KMS-11 (cell line): Measurements from ENCODE around the gene OR52I1.

ENCODE experiments used
- H2AFZ ChIP-seq: fragments of 200-600 bp; sonication (generic); 2 replicates; pipeline ENCODE4 v1.6.1; 2016; ENCODE audit warnings: antibody characterized with exemption, mixed run types, low read depth
- H3K27ac ChIP-seq: fragments of 200-600 bp; sonication (generic); 2 replicates; pipeline ENCODE4 v1.6.1; 2016; ENCODE audit warnings: mild to moderate bottlenecking, mixed run types
- H3K27me3 ChIP-seq: fragments of 200-600 bp; sonication (generic); 2 replicates; pipeline ENCODE4 v1.6.1; 2017; ENCODE audit warnings: mild to moderate bottlenecking, low read depth, mixed run types, moderate library complexity; ENCODE audit not compliant: insufficient read depth
- H3K36me3 ChIP-seq: fragments of 200-600 bp; sonication (generic); 2 replicates; pipeline ENCODE4 v1.6.1; 2017; ENCODE audit warnings: mild to moderate bottlenecking, mixed run types; ENCODE audit not compliant: insufficient read depth
- H3K4me1 ChIP-seq: fragments of 200-600 bp; sonication (generic); 2 replicates; pipeline ENCODE4 v1.6.1; 2016; ENCODE audit warnings: mild to moderate bottlenecking, low read depth, mixed run types; ENCODE audit not compliant: poor library complexity, severe bottlenecking
- H3K4me2 ChIP-seq: fragments of 200-600 bp; sonication (generic); 2 replicates; pipeline ENCODE4 v1.7.0; 2016; ENCODE audit warnings: mild to moderate bottlenecking, mixed run types
- H3K4me3 ChIP-seq: fragments of 200-600 bp; sonication (generic); IDR thresholded peaks from 2 replicates; pipeline ENCODE4 v1.6.1; 2017; ENCODE audit warnings: low read depth, low read length, mixed read lengths; ENCODE audit not compliant: insufficient read depth
- H3K79me2 ChIP-seq: fragments of 200-600 bp; sonication (generic); 2 replicates; pipeline ENCODE4 v1.6.1; 2016; ENCODE audit warnings: low read depth, mixed run types; ENCODE audit not compliant: insufficient read depth
- H3K9ac ChIP-seq: fragments of 200-600 bp; sonication (generic); 2 replicates; pipeline ENCODE4 v1.6.1; 2016; ENCODE audit warnings: mild to moderate bottlenecking, mixed run types
- H4K20me1 ChIP-seq: fragments of 200-600 bp; sonication (generic); 2 replicates; pipeline ENCODE4 v1.6.1; 2016; ENCODE audit warnings: mild to moderate bottlenecking, mixed run types; ENCODE audit not compliant: insufficient read depth
- TF ChIP-seq, protein P1 (sequence below): fragments of 200-600 bp; sonication (generic); conservative IDR thresholded peaks from 2 replicates; pipeline ENCODE4 v1.6.1; 2017; ENCODE audit warnings: low read depth, mild to moderate bottlenecking, antibody characterized with exemption, low read length, moderate library complexity, mixed read lengths

Gene OR52I1

GRCh38 chr11:4607096-4607495, 13.3 kb downstream of the OR52I1 start:
- peak overlapping the region; percentile 85; the same call in 1 of the 2 replicates for H2AFZ ChIP-seq

GRCh38 chr11:4607781-4608666, 14.2 kb downstream of the OR52I1 start, which contains the start of gene TRIM68:
TRIM68 (minus strand) TSS chr11:4608231; CDS start chr11:4605504, 2,727 bp downstream.
- Histone ChIP-seq H3K27ac (peak within 1 kb of the TSS; percentile 60; the same call in 1 of the 2 replicates), H4K20me1 (no peaks in the 10 kb centered on the region), H3K27me3 (no peaks in the 10 kb centered on the region), H3K4me1 (peaks cover 10% of the 10 kb centered on the region), H3K4me3 (no peak within 1 kb of the TSS), H3K4me2 (peak within 1 kb of the TSS; percentile 81), H3K79me2 (no peaks in the 10 kb centered on the region), H2AFZ (peak within 1 kb of the TSS; percentile 85), H3K36me3 (no peaks in the 10 kb centered on the region), H3K9ac (peak within 1 kb of the TSS; percentile 69; the same call in 1 of the 2 replicates)
- TF ChIP-seq, protein P1, sequence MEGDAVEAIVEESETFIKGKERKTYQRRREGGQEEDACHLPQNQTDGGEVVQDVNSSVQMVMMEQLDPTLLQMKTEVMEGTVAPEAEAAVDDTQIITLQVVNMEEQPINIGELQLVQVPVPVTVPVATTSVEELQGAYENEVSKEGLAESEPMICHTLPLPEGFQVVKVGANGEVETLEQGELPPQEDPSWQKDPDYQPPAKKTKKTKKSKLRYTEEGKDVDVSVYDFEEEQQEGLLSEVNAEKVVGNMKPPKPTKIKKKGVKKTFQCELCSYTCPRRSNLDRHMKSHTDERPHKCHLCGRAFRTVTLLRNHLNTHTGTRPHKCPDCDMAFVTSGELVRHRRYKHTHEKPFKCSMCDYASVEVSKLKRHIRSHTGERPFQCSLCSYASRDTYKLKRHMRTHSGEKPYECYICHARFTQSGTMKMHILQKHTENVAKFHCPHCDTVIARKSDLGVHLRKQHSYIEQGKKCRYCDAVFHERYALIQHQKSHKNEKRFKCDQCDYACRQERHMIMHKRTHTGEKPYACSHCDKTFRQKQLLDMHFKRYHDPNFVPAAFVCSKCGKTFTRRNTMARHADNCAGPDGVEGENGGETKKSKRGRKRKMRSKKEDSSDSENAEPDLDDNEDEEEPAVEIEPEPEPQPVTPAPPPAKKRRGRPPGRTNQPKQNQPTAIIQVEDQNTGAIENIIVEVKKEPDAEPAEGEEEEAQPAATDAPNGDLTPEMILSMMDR: no peak

More at GRCh38 chr11:4607096-4607495, 13.3 kb downstream of the OR52I1 start:
- Histone ChIP-seq H3K4me3 (no peak overlapping the region), H3K27me3 (no peaks in the 10 kb centered on the region), H3K9ac (peak overlapping the region; percentile 69; the same call in 1 of the 2 replicates), H4K20me1 (no peaks in the 10 kb centered on the region), H3K36me3 (no peaks in the 10 kb centered on the region), H3K27ac (no peak overlapping the region), H3K79me2 (no peaks in the 10 kb centered on the region), H3K4me2 (peak overlapping the region; percentile 81), H3K4me1 (peaks cover 10% of the 10 kb centered on the region)
- TF ChIP-seq, protein P1: no peak

- no peaks in the 10 kb centered on the region for H3K27me3 ChIP-seq
- no peaks in the 10 kb centered on the region for H3K79me2 ChIP-seq
- H3K4me1 ChIP-seq: peaks cover 10% of the 10 kb centered on the region
- H3K9ac ChIP-seq: no peak overlapping the region
- peak overlapping the region; percentile 85 for H2AFZ ChIP-seq
- no peak overlapping the region for H3K4me3 ChIP-seq
- TF ChIP-seq, protein P1: no peak
- no peaks in the 10 kb centered on the region for H3K36me3 ChIP-seq
- no peak overlapping the region for H3K27ac ChIP-seq
- no peak overlapping the region for H3K4me2 ChIP-seq
- no peaks in the 10 kb centered on the region for H4K20me1 ChIP-seq
Observed at GRCh38 chr11:4610258-4610935, 16.6 kb downstream of the OR52I1 start.

- H3K4me2 ChIP-seq: no peak overlapping the region
- H3K27ac ChIP-seq: no peak overlapping the region
- TF ChIP-seq, protein P1: no peak
- H2AFZ ChIP-seq: no peak overlapping the region
- H3K36me3 ChIP-seq: no peaks in the 10 kb centered on the region
- H3K9ac ChIP-seq: no peak overlapping the region
- H3K4me3 ChIP-seq: no peak overlapping the region
- no peaks in the 10 kb centered on the region for H3K79me2 ChIP-seq
- peaks cover 9% of the 10 kb centered on the region for H3K4me1 ChIP-seq
- no peaks in the 10 kb centered on the region for H3K27me3 ChIP-seq
- H4K20me1 ChIP-seq: no peaks in the 10 kb centered on the region
Observed at GRCh38 chr11:4611986-4612385, 18.1 kb downstream of the OR52I1 start.
